ENCODE results near the gene DHRS3.

DNA sequence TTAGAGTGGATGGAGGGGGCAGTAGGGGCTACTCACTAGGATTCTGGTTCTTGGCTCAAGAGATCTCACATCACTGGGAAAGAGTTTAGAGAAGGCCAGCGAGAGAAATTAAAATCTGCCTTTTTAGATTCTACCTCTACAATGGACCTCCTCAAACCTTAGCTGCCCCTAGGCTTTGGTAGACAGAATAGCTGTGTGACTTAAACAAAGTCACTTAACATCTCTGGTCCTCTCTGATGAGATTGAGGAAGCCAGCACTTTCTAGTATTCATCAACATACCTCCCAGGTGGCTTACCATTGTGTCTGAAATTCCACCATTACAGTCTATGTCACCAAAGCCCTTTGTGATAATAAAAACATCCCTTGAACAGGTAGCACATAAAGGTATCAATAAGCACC lies 44.5 kb upstream of the DHRS3 start:
- TF ChIP-seq, protein P1, sequence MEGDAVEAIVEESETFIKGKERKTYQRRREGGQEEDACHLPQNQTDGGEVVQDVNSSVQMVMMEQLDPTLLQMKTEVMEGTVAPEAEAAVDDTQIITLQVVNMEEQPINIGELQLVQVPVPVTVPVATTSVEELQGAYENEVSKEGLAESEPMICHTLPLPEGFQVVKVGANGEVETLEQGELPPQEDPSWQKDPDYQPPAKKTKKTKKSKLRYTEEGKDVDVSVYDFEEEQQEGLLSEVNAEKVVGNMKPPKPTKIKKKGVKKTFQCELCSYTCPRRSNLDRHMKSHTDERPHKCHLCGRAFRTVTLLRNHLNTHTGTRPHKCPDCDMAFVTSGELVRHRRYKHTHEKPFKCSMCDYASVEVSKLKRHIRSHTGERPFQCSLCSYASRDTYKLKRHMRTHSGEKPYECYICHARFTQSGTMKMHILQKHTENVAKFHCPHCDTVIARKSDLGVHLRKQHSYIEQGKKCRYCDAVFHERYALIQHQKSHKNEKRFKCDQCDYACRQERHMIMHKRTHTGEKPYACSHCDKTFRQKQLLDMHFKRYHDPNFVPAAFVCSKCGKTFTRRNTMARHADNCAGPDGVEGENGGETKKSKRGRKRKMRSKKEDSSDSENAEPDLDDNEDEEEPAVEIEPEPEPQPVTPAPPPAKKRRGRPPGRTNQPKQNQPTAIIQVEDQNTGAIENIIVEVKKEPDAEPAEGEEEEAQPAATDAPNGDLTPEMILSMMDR (conservative IDR thresholded peaks at IDR 0.05 in 1 of 2, IDR thresholded peaks at IDR 0.05 in 1 of 2; ENCODE audit: extremely low read depth in 1 of 2, insufficient read depth in 1 of 2, low read depth in 1 of 2, low read length in 2 of 2): no peak
- TF ChIP-seq EZH2 (IDR thresholded peaks at IDR 0.05; ENCODE audit: borderline replicate concordance, low read length): no peak
